Neural cell (in vitro differentiated cells): ENCODE measurements around the gene FRMD4B.

Experiments
- EZH2 ChIP-seq: fragments of 200-600, 300-800 bp; shearing (Covaris generic), sonication (generic); IDR thresholded peaks from 2 replicates; pipeline ENCODE4 v1.6.1; 2014; ENCODE audit warnings: antibody characterized with exemption, low read length, borderline replicate concordance, mild to moderate bottlenecking; ENCODE audit not compliant: insufficient read depth, poor library complexity, severe bottlenecking
- POLR2AphosphoS5 ChIP-seq: IDR thresholded peaks from 2 replicates; pipeline ENCODE4 v1.6.1; 2012
- TF ChIP-seq, protein P1 (sequence below): fragments of 450-650 bp; IDR thresholded peaks from 2 replicates; pipeline ENCODE4 v1.5.1; 2014; ENCODE audit warnings: antibody characterized with exemption, mild to moderate bottlenecking, moderate library complexity; ENCODE audit not compliant: poor library complexity, severe bottlenecking
- TF ChIP-seq, protein P2 (sequence below): IDR thresholded peaks from 2 replicates; pipeline ENCODE4 v1.6.1; 2012; ENCODE audit warnings: borderline replicate concordance

DNA sequence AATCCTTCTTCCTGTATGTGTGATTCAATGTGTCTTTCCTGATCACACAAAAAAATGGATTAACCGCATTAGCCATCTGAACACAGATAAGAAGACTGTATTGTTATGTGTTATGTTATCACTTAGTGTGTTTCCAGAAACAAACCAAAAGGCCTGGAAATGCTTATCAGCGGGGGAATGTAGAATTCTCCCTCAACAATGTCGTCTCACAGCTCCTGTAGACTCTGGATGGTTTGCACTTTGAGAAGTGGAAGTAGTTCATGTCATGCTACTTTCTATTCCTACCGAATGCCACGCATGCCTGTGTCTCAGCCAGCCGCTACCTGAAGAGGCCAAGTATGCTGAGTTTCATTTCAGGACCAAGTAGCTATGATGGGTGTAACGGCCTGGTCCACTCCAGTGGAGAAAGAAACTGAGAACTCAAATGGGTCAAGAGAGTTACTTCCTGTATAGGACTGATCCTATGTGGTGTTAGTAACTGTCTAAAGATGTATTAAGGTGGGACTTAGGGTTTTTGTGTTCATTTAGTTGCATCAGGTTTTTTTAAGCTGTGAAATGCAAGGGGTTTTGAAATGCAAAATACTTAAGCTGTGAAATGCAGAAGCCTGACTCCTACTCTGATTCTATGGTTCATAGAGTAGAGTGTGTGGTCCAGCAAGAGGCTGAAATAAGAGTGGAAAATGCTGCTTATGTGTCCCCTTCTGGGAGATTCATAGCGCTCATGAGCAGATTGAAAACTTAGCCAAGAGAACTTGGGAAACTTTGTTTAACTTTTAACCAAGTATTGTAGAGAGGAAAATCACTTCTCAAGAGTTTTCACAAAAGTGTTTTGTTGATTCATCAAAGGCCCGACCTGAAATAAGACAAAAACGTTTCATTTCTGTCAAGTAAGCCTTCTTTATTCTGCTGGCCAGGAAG is 145.0 kb downstream of the FRMD4B start:
- TF ChIP-seq EZH2 (no peak), POLR2AphosphoS5 (no peak)
- TF ChIP-seq, protein P1, sequence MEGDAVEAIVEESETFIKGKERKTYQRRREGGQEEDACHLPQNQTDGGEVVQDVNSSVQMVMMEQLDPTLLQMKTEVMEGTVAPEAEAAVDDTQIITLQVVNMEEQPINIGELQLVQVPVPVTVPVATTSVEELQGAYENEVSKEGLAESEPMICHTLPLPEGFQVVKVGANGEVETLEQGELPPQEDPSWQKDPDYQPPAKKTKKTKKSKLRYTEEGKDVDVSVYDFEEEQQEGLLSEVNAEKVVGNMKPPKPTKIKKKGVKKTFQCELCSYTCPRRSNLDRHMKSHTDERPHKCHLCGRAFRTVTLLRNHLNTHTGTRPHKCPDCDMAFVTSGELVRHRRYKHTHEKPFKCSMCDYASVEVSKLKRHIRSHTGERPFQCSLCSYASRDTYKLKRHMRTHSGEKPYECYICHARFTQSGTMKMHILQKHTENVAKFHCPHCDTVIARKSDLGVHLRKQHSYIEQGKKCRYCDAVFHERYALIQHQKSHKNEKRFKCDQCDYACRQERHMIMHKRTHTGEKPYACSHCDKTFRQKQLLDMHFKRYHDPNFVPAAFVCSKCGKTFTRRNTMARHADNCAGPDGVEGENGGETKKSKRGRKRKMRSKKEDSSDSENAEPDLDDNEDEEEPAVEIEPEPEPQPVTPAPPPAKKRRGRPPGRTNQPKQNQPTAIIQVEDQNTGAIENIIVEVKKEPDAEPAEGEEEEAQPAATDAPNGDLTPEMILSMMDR, result no peak
- TF ChIP-seq, protein P2, sequence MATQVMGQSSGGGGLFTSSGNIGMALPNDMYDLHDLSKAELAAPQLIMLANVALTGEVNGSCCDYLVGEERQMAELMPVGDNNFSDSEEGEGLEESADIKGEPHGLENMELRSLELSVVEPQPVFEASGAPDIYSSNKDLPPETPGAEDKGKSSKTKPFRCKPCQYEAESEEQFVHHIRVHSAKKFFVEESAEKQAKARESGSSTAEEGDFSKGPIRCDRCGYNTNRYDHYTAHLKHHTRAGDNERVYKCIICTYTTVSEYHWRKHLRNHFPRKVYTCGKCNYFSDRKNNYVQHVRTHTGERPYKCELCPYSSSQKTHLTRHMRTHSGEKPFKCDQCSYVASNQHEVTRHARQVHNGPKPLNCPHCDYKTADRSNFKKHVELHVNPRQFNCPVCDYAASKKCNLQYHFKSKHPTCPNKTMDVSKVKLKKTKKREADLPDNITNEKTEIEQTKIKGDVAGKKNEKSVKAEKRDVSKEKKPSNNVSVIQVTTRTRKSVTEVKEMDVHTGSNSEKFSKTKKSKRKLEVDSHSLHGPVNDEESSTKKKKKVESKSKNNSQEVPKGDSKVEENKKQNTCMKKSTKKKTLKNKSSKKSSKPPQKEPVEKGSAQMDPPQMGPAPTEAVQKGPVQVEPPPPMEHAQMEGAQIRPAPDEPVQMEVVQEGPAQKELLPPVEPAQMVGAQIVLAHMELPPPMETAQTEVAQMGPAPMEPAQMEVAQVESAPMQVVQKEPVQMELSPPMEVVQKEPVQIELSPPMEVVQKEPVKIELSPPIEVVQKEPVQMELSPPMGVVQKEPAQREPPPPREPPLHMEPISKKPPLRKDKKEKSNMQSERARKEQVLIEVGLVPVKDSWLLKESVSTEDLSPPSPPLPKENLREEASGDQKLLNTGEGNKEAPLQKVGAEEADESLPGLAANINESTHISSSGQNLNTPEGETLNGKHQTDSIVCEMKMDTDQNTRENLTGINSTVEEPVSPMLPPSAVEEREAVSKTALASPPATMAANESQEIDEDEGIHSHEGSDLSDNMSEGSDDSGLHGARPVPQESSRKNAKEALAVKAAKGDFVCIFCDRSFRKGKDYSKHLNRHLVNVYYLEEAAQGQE, result no peak
